H1 (cell line): ENCODE measurements around the gene ACVRL1. TPM values are rescaled to one million over a fixed set of nuclear protein-coding genes. Genes with fewer than 3 reads are reported as not detected.
A peak's percentile ranks its signal among the peaks of the same experiment; 100 is the strongest.

Source experiments
- CTCF ChIA-PET: fragments of 300-600 bp; sonication (Branson Sonifier 250); formaldehyde crosslinking; loops from one replicate; lab custom pipeline; 2021; ENCODE audit not compliant: partially characterized antibody; lab: Charles Lee
- POLR2A ChIA-PET: fragments of 300-600 bp; sonication (Branson Sonifier 250); formaldehyde crosslinking; loops from one replicate; lab custom pipeline; 2021; ENCODE audit warnings: inconsistent platforms; ENCODE audit not compliant: partially characterized antibody; lab: Charles Lee
- DNase-seq, 2 experiments: peaks; one replicate each; pipeline versions ENCODE4 v3.0.0 to v3.0.0-alpha.2; 2010 to 2022; ENCODE audit warnings: low spot score in 2 of 2, low read depth in 1 of 2, mixed read lengths in 1 of 2
- FAIRE-seq: peaks from 2 replicates; lab custom pipeline; 2011; peaks lifted over from hg19 to GRCh38; lab: Jason Lieb, UNC
- H2AFZ ChIP-seq: 2 replicates; pipeline ENCODE4 v1.8.1; 2012; ENCODE audit warnings: low read length, inconsistent platforms
- H2AK5ac ChIP-seq: 2 replicates; pipeline ENCODE4 v1.6.1; 2013; ENCODE audit warnings: low read depth, low read length
- H2BK120ac ChIP-seq: replicated peaks from 2 replicates; pipeline ENCODE3; 2013; ENCODE audit warnings: low read depth, low read length, inconsistent platforms
- H2BK12ac ChIP-seq: 2 replicates; pipeline ENCODE4 v1.6.1; 2013; ENCODE audit warnings: low read depth, low read length
- H2BK15ac ChIP-seq: 2 replicates; pipeline ENCODE4 v1.6.1; 2013; ENCODE audit warnings: low read length
- H2BK20ac ChIP-seq: 2 replicates; pipeline ENCODE4 v1.6.1; 2013; ENCODE audit warnings: low read length
- H2BK5ac ChIP-seq: 2 replicates; pipeline ENCODE4 v1.6.1; 2013; ENCODE audit warnings: low read depth, low read length
- H3K14ac ChIP-seq: 2 replicates; pipeline ENCODE4 v1.6.1; 2013; ENCODE audit warnings: inconsistent platforms; ENCODE audit not compliant: insufficient read length
- H3K18ac ChIP-seq: 2 replicates; pipeline ENCODE4 v1.6.1; 2013; ENCODE audit warnings: low read length; ENCODE audit errors: extremely low read depth
- H3K23ac ChIP-seq: 2 replicates; pipeline ENCODE4 v1.6.1; 2013; ENCODE audit warnings: inconsistent platforms; ENCODE audit not compliant: insufficient read length
- H3K23me2 ChIP-seq: 2 replicates; pipeline ENCODE4 v1.6.1; 2013; ENCODE audit warnings: low read depth, low read length
- H3K27ac ChIP-seq: 2 replicates; pipeline ENCODE4 v1.6.1; 2011; ENCODE audit warnings: low read depth, low read length, inconsistent platforms
- H3K27me3 ChIP-seq, 4 experiments: replicated peaks in 1 of 4; 1 replicate in 1 of 4; 2 replicates in 3 of 4; pipeline versions ENCODE4 v1.6.1 to v1.8.1; 2011 to 2013; ENCODE audit warnings: low read length in 3 of 4, mild to moderate bottlenecking in 3 of 4, inconsistent platforms in 2 of 4, mixed read lengths in 2 of 4, moderate library complexity in 1 of 4; ENCODE audit not compliant: control insufficient read depth in 3 of 4, insufficient read depth in 3 of 4; ENCODE audit errors: extremely low read depth in 1 of 4
- H3K36me3 ChIP-seq, 4 experiments: 2 replicates each; pipeline versions ENCODE4 v1.6.1 to v1.8.1; 2011 to 2013; ENCODE audit warnings: mild to moderate bottlenecking in 4 of 4, low read length in 3 of 4, moderate library complexity in 2 of 4, control low read depth in 1 of 4, inconsistent platforms in 1 of 4; ENCODE audit not compliant: insufficient read depth in 4 of 4, control insufficient read depth in 2 of 4
- H3K4ac ChIP-seq: replicated peaks from 2 replicates; pipeline ENCODE3; 2013; ENCODE audit warnings: low read length, low read depth, mixed read lengths, inconsistent platforms; ENCODE audit not compliant: insufficient read length
- H3K4me1 ChIP-seq, 4 experiments: replicated peaks in 1 of 4; 1 replicate in 1 of 4; 2 replicates in 3 of 4; pipeline versions ENCODE4 v1.6.1 to v1.8.1; 2011 to 2013; ENCODE audit warnings: low read length in 3 of 4, inconsistent platforms in 2 of 4, mixed read lengths in 1 of 4; ENCODE audit not compliant: insufficient read depth in 4 of 4, control insufficient read depth in 3 of 4
- H3K4me2 ChIP-seq, 2 experiments: 2 replicates each; pipeline versions ENCODE4 v1.6.1 to v1.8.1; 2011 to 2013; ENCODE audit warnings: low read depth in 2 of 2, low read length in 2 of 2, control low read depth in 1 of 2, inconsistent platforms in 1 of 2, mild to moderate bottlenecking in 1 of 2; ENCODE audit not compliant: insufficient read depth in 1 of 2
- H3K4me3 ChIP-seq, 4 experiments: fragments of 200-600, 300-600 bp in 1 of 4; sonication (generic), shearing (Covaris generic), sonication (Bioruptor Twin) in 1 of 4; 2 replicates each; pipeline versions ENCODE4 v1.5.1 to v1.8.1; 2011 to 2016; ENCODE audit warnings: low read length in 4 of 4, low read depth in 3 of 4, control low read depth in 2 of 4, inconsistent platforms in 2 of 4, mild to moderate bottlenecking in 2 of 4, mixed read lengths in 1 of 4, moderate library complexity in 1 of 4; ENCODE audit not compliant: insufficient read depth in 2 of 4; ENCODE audit errors: extremely low read depth in 1 of 4
- H3K56ac ChIP-seq: replicated peaks from 2 replicates; pipeline ENCODE3; 2013; ENCODE audit warnings: low read depth, mild to moderate bottlenecking, mixed read lengths, low read length, inconsistent platforms; ENCODE audit not compliant: insufficient read length
- H3K79me1 ChIP-seq: 2 replicates; pipeline ENCODE4 v1.6.1; 2013; ENCODE audit warnings: low read depth, low read length, control low read depth
- H3K79me2 ChIP-seq, 2 experiments: 2 replicates each; pipeline versions ENCODE4 v1.6.1 to v1.8.1; 2012 to 2013; ENCODE audit warnings: low read length in 2 of 2, mild to moderate bottlenecking in 2 of 2, inconsistent platforms in 1 of 2; ENCODE audit not compliant: insufficient read depth in 2 of 2, control insufficient read depth in 1 of 2
- H3K9ac ChIP-seq, 4 experiments: replicated peaks in 1 of 4; 1 replicate in 1 of 4; 2 replicates in 3 of 4; pipeline versions ENCODE4 v1.6.1 to v1.8.1; 2011 to 2013; ENCODE audit warnings: low read depth in 3 of 4, low read length in 3 of 4, control low read depth in 2 of 4, mild to moderate bottlenecking in 2 of 4, moderate library complexity in 2 of 4, inconsistent platforms in 1 of 4; ENCODE audit errors: extremely low read depth in 1 of 4
- H3K9me3 ChIP-seq, 2 experiments: 2 replicates each; pipeline versions ENCODE4 v1.6.1 to v1.8.1; 2012 to 2013; ENCODE audit warnings: mild to moderate bottlenecking in 2 of 2, moderate library complexity in 2 of 2, control low read depth in 1 of 2, inconsistent platforms in 1 of 2, low read depth in 1 of 2, low read length in 1 of 2, mixed read lengths in 1 of 2; ENCODE audit not compliant: insufficient read depth in 2 of 2
- H4K20me1 ChIP-seq, 2 experiments: replicated peaks in 1 of 2; 2 replicates each; pipeline versions ENCODE3 to v1.8.1; 2011 to 2013; ENCODE audit warnings: inconsistent platforms in 2 of 2, low read length in 2 of 2, mild to moderate bottlenecking in 1 of 2; ENCODE audit not compliant: insufficient read depth in 2 of 2, control insufficient read depth in 1 of 2
- H4K5ac ChIP-seq: 2 replicates; pipeline ENCODE4 v1.6.1; 2013; ENCODE audit warnings: low read length, low read depth, mixed read lengths, inconsistent platforms; ENCODE audit not compliant: insufficient read length
- H4K8ac ChIP-seq: 2 replicates; pipeline ENCODE4 v1.8.0; 2013; ENCODE audit warnings: mild to moderate bottlenecking, moderate library complexity, low read length, inconsistent platforms; ENCODE audit not compliant: insufficient read depth; ENCODE audit errors: extremely low read depth
- H4K91ac ChIP-seq: replicated peaks from 2 replicates; pipeline ENCODE3; 2013; ENCODE audit warnings: low read length, mixed read lengths, inconsistent platforms; ENCODE audit not compliant: insufficient read length
- CEBPB ChIP-seq: IDR thresholded peaks from 2 replicates; pipeline ENCODE4 v1.6.1; 2012; ENCODE audit warnings: low read depth, low read length
- CHD1 ChIP-seq: IDR thresholded peaks from 2 replicates; pipeline ENCODE4 v1.6.1; 2012; ENCODE audit warnings: low read depth, low read length, improper control_type of control experiment
- HDAC2 ChIP-seq, 2 experiments: fragments of 300-600 bp in 1 of 2; sonication (generic) in 1 of 2; IDR thresholded peaks; 2 replicates each; pipeline ENCODE4 v1.6.1; 2011 to 2012; ENCODE audit warnings: low read depth in 2 of 2, low read length in 2 of 2, mild to moderate bottlenecking in 2 of 2, moderate library complexity in 2 of 2, borderline replicate concordance in 1 of 2, inconsistent platforms in 1 of 2
- KDM5A ChIP-seq: fragments of 200-600 bp; IDR thresholded peaks from 2 replicates; pipeline ENCODE4 v1.7.1; 2012; ENCODE audit warnings: mild to moderate bottlenecking, low read length, inconsistent platforms, mixed read lengths
- POU5F1 ChIP-seq: IDR thresholded peaks from 2 replicates; pipeline ENCODE4 v1.6.1; 2011; ENCODE audit warnings: low read depth, mild to moderate bottlenecking, low read length, moderate library complexity
- RXRA ChIP-seq: IDR thresholded peaks from 2 replicates; pipeline ENCODE4 v1.6.1; 2011; ENCODE audit warnings: low read depth, mild to moderate bottlenecking, low read length, moderate library complexity; ENCODE audit not compliant: insufficient read depth
- SRF ChIP-seq: IDR thresholded peaks from 2 replicates; pipeline ENCODE4 v1.6.1; 2011; ENCODE audit warnings: mild to moderate bottlenecking, low read depth, low read length, moderate library complexity
- SUZ12 ChIP-seq: fragments of 200-600 bp; sonication (generic); IDR thresholded peaks from 2 replicates; pipeline ENCODE4 v1.6.1; 2012; ENCODE audit warnings: mild to moderate bottlenecking, inconsistent platforms, low read length, moderate library complexity, mixed read lengths
- TAF7 ChIP-seq: optimal IDR thresholded peaks from 2 replicates; pipeline ENCODE3; 2011; ENCODE audit warnings: low read depth, mild to moderate bottlenecking, inconsistent platforms, low read length, moderate library complexity, borderline replicate concordance
- WGBS, 2 experiments: shearing (Covaris generic) in 1 of 2; methylation state at CpG; one replicate each; pipeline versions ENCODE4 v1.1.6 to v1.1.7; 2013 to 2015; ENCODE audit warnings: low lambda C conversion rate in 2 of 2, mixed read lengths in 2 of 2, inconsistent platforms in 1 of 2, low coverage in 1 of 2, missing lambda C conversion rate in 1 of 2; ENCODE audit not compliant: insufficient replicate concordance in 2 of 2, insufficient coverage in 1 of 2, insufficient read length in 1 of 2; ENCODE audit errors: extremely low coverage in 1 of 2, missing lambda C conversion rate in 1 of 2; 5-methylcytosine and 5-hydroxymethylcytosine counted together
- polyA plus RNA-seq, 7 experiments: library from polyadenylated mRNA; depleted of rRNA in 3 of 7; stranded (reverse) in 5 of 7; unstranded in 2 of 7; fragments of >200 nt in 5 of 7; fragments of 200-250 nt in 2 of 7; gene quantifications; 1 replicate in 5 of 7; 2 replicates in 1 of 7; 4 replicates in 1 of 7; pipeline versions ENCODE4 v1.2.1 to v1.2.3, GENCODE V29; 2011 to 2013; ENCODE audit warnings: missing spikeins in 2 of 7, mixed read lengths in 2 of 7
- total RNA-seq: library from RNA; stranded (reverse); fragmentation: NEBNext Ultra II Directional; extraction: Animal tissue kit (Norgen Biotek cat#: 25700); gene quantifications from 2 replicates; pipeline ENCODE4 v1.2.1, GENCODE V29; 2021
- TF ChIP-seq, protein P1 (sequence below), 3 experiments: IDR thresholded peaks; 1 replicate in 2 of 3; 2 replicates in 1 of 3; pipeline versions ENCODE4 v1.5.1 to v1.6.1; 2011; ENCODE audit warnings: low read length in 3 of 3, mild to moderate bottlenecking in 3 of 3, inconsistent platforms in 2 of 3, low read depth in 1 of 3, moderate library complexity in 1 of 3; ENCODE audit not compliant: insufficient read depth in 1 of 3; ENCODE audit errors: control extremely low read depth in 1 of 3

ACVRL1 gene
- total and polyA plus RNA-seq, 2 of the 8 experiments (the other 6 are each of a cell fraction or from before 2014, with no cell fraction given) = 0.09 to 0.35 TPM

DNA sequence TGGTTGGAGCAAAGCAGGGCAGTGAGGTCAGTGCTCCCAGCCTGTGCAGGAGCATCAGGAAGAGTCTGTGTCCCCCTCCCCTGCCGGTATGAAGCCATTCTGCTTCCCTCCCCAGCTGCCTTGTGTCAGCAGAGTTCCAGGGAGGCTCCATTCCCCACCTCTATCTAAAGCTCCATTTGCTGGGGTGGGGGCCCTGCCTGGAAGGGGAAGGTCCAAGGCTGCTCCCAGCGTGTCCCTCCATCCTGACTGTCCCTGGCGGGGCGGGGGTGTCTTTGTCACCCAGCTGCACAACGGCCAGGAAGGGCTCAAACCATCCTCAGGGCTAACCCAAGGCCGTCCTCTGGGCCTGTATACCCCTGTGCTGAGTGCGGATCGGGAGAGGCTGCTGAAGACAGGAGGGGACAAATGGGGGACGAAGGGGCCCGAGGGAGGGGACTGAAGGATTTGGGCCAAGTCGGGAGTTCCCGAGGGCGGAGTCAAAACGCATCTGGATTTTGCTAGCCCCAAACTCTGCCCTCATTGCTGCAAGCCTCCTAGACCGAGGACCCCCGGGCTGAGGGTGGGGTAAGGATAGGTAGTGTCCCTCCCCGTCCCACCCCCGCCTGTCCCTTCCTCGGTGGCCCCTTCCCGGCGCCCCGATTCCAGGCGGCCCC lies 748 bp upstream of the ACVRL1 start:
- H3K79me1 ChIP-seq = no peaks in the 10 kb centered on the region
- no peak overlapping the region for H3K18ac ChIP-seq
- H2BK20ac ChIP-seq = no peak overlapping the region
- H2BK120ac ChIP-seq = no peak overlapping the region
- no peak overlapping the region for H2BK5ac ChIP-seq
- ChIA-PET CTCF (interaction anchor here (0.9 to 12.7 kb wide), 6 partner anchors 11 to 63 kb away, joined by 3 to 234 read pairs (median 5); no protein-coding TSS in a partner anchor), POLR2A (interaction anchor here (1.3 to 1.8 kb wide), 2 partner anchors 12 to 50 kb away, joined by 4 to 5 read pairs; no protein-coding TSS in a partner anchor)
- H3K56ac ChIP-seq = no peak overlapping the region
- no peak overlapping the region for H2BK15ac ChIP-seq
- no peaks in the 10 kb centered on the region for H3K9me3 ChIP-seq
- H3K4me1 ChIP-seq = no peaks in the 10 kb centered on the region
- no peaks in the 10 kb centered on the region for H4K20me1 ChIP-seq
- H4K8ac ChIP-seq = no peak overlapping the region; the same call in 1 of the 2 replicates
- peaks cover 4 to 27% (median 20%) of the 10 kb centered on the region in 4 experiments for H3K27me3 ChIP-seq
- H3K9ac ChIP-seq = no peak overlapping the region
- FAIRE-seq (no peak), DNase-seq (no peak)
- peak overlapping the region; percentile 48 to 58 for H3K4me2 ChIP-seq
- H3K23ac ChIP-seq = no peak overlapping the region
- H3K27ac ChIP-seq = no peak overlapping the region
- H3K4ac ChIP-seq = no peak overlapping the region
- H3K14ac ChIP-seq = no peak overlapping the region
- H3K36me3 ChIP-seq = peaks cover 0 to 3% (median 0%) of the 10 kb centered on the region in 4 experiments; a peak in 1 of 8 replicates
- H3K79me2 ChIP-seq = no peaks in the 10 kb centered on the region
- H2AFZ ChIP-seq = no peak overlapping the region
- H3K4me3 ChIP-seq = peak overlapping the region in 2 of 4 experiments; percentile 42 to 61; a peak in 5 of 8 replicates
- whole genome bisulfite sequencing, 2 experiments = 61% methylated on average over 18 of the region's 23 CpGs; no CpG with 5 or more reads in 1 of the 2 experiments
- H4K91ac ChIP-seq = peak overlapping the region; percentile 46
- H3K23me2 ChIP-seq = peaks cover 6% of the 10 kb centered on the region
- H2BK12ac ChIP-seq = no peak overlapping the region
- no peak overlapping the region for H4K5ac ChIP-seq
- H2AK5ac ChIP-seq = no peak overlapping the region
- TF ChIP-seq KDM5A (no peak), POU5F1 (no peak), CHD1 (no peak), CEBPB (no peak), SUZ12 (no peak), RXRA (no peak), HDAC2 (IDR thresholded peaks at IDR 0.05; ENCODE audit: borderline replicate concordance in 1 of 2, low read depth in 2 of 2, low read length in 2 of 2) (no peak), SRF (no peak), TAF7 (no peak)
- TF ChIP-seq, protein P1, sequence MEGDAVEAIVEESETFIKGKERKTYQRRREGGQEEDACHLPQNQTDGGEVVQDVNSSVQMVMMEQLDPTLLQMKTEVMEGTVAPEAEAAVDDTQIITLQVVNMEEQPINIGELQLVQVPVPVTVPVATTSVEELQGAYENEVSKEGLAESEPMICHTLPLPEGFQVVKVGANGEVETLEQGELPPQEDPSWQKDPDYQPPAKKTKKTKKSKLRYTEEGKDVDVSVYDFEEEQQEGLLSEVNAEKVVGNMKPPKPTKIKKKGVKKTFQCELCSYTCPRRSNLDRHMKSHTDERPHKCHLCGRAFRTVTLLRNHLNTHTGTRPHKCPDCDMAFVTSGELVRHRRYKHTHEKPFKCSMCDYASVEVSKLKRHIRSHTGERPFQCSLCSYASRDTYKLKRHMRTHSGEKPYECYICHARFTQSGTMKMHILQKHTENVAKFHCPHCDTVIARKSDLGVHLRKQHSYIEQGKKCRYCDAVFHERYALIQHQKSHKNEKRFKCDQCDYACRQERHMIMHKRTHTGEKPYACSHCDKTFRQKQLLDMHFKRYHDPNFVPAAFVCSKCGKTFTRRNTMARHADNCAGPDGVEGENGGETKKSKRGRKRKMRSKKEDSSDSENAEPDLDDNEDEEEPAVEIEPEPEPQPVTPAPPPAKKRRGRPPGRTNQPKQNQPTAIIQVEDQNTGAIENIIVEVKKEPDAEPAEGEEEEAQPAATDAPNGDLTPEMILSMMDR (IDR thresholded peaks at IDR 0.05; ENCODE audit: control extremely low read depth in 1 of 3, insufficient read depth in 1 of 3, low read depth in 1 of 3, low read length in 3 of 3) = no peak
